Measurements from ENCODE around the gene NUDT7. TPM values are rescaled to one million over a fixed set of nuclear protein-coding genes. Genes with fewer than 3 reads are reported as not detected.

NUDT7 gene
- total and polyA plus RNA-seq, 11 donors, result 10.6 to 86.4 (median 31.0) TPM

DNA sequence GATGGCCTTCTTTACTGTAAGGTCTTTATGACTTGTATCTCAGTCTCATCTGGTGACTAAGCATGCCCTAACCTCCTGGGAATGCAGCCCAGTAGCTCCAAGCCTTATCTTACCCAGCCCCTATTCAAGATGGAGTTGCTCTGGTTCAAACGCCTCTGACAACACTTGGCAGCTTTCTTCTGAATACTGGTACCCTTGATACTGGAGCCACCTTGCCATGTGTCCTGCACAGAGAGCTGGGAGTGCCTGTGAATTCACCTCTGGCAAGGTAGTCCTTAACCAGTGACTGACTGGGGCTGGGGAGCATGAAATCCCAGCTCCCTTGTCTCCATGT lies 17.2 kb downstream of the NUDT7 start:
- H3K9me3 ChIP-seq, result peaks cover 0 to 3% (median 0%) of the 10 kb centered on the region in 12 donors
- no peak overlapping the region for H3K4me3 ChIP-seq
- no peak for ATAC-seq
- peaks cover 0 to 24% (median 0%) of the 10 kb centered on the region in 9 donors for H3K36me3 ChIP-seq
- no peak for DNase-seq
- no peaks in the 10 kb centered on the region for H3K4me1 ChIP-seq
- no peaks in the 10 kb centered on the region for H3K27me3 ChIP-seq
- intact Hi-C loops (cut with DNase I), result no loop called here
- H3K27ac ChIP-seq, result no peak overlapping the region
- 14 to 56% (median 47%) methylated on average over 1 of the region's 1 CpG for WGBS, 4 donors
- TF ChIP-seq, protein P1, sequence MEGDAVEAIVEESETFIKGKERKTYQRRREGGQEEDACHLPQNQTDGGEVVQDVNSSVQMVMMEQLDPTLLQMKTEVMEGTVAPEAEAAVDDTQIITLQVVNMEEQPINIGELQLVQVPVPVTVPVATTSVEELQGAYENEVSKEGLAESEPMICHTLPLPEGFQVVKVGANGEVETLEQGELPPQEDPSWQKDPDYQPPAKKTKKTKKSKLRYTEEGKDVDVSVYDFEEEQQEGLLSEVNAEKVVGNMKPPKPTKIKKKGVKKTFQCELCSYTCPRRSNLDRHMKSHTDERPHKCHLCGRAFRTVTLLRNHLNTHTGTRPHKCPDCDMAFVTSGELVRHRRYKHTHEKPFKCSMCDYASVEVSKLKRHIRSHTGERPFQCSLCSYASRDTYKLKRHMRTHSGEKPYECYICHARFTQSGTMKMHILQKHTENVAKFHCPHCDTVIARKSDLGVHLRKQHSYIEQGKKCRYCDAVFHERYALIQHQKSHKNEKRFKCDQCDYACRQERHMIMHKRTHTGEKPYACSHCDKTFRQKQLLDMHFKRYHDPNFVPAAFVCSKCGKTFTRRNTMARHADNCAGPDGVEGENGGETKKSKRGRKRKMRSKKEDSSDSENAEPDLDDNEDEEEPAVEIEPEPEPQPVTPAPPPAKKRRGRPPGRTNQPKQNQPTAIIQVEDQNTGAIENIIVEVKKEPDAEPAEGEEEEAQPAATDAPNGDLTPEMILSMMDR (IDR thresholded peaks at IDR 0.05), result no peak
- no peak for TF ChIP-seq POLR2A (IDR thresholded peaks at IDR 0.05)

DNA sequence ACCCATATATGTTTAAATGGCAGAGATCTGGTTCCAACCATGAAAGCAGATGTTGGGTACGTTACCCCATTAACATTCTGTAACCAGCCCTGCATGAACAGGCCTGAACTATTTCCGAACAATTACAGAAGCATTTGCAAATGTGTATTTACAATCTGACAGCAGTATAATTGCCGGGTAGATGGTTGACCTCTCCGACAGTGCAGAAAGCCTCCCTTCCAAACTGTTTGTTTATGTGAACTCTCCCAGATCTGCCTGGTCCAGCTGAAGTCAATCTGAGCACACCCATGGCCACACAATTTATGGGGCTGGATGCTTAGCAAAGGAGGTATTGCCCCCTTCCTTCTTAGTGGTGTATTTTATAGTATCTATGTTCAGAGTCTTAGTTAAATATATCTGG lies 21.8 kb downstream of the NUDT7 start:
- TF ChIP-seq, protein P1 (IDR thresholded peaks at IDR 0.05), result no peak
- TF ChIP-seq POLR2A (IDR thresholded peaks at IDR 0.05), result no peak
- 87 to 91% (median 90%) methylated on average over 4 of the region's 4 CpGs for WGBS, 4 donors

DNA sequence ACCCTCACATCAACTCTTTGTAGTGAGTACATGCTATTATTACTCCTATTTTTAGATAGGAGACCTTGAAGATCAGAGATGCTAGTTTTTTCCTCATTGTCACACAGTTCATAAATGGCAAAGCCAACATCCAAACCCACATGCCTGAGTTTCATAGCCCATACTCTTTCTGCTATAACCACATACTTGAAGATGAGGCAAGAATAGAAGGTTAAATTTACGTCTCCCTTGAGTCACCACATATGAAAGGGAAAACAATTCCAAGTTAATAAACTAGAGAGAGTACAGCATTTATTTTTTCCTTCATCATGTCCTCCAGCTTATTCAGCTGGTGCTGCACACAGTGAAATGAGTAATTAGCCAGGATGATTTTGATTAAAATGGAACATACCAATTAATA lies 23.7 kb downstream of the NUDT7 start:
- H3K4me1 ChIP-seq, result no peaks in the 10 kb centered on the region
- WGBS, 4 donors, result 75 to 87% (median 83%) methylated on average over 1 of the region's 1 CpG
- no peak for ATAC-seq
- no peak overlapping the region for H3K4me3 ChIP-seq
- no peaks in the 10 kb centered on the region for H3K27me3 ChIP-seq
- H3K27ac ChIP-seq, result no peak overlapping the region
- TF ChIP-seq POLR2A (IDR thresholded peaks at IDR 0.05), result no peak
- TF ChIP-seq, protein P1 (IDR thresholded peaks at IDR 0.05), result no peak
- DNase-seq, result no peak
- H3K9me3 ChIP-seq, result no peaks in the 10 kb centered on the region
- intact Hi-C loops (cut with DNase I), result no loop called here
- H3K36me3 ChIP-seq, result peaks cover 0 to 7% (median 0%) of the 10 kb centered on the region in 9 donors

More for the DNA sequence above, 21.8 kb downstream of the NUDT7 start:
- Histone ChIP-seq H3K36me3 (peaks cover 0 to 7% (median 0%) of the 10 kb centered on the region in 9 donors), H3K4me1 (no peaks in the 10 kb centered on the region), H3K9me3 (no peaks in the 10 kb centered on the region), H3K4me3 (no peak overlapping the region), H3K27ac (no peak overlapping the region), H3K27me3 (no peaks in the 10 kb centered on the region)
- ATAC-seq (no peak), DNase-seq (no peak)
- intact Hi-C loops (cut with DNase I), result no loop called here

DNA sequence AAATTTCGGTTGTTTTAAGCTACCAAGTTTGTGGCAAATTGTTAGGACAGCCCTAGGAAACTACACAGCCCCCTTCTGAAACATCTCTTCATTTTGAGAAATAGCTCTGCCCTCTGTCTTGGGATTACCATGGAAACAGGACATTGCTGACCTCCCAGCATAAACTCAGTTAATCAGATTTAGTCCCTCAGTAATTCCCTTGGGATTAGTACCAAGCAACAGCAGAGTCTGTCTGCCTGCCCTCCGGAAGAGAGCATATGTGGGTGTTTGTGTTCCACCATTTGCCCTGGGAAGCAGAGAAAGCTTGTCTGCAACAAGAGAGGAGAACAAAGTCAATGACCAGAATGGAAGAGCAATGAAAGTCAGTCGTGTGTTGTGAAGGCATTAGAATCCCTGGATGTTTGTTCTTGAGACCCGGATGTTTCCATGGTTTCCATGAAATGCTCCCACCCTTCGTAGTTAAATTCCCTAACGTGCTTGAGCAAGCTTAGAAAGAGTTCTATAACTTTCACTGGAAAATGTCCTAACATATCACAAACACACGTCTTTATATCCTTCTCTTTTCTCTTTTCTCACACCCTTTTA lies 26.2 kb downstream of the NUDT7 start:
- TF ChIP-seq, protein P1 (IDR thresholded peaks at IDR 0.05), result no peak
- no peak for TF ChIP-seq POLR2A (IDR thresholded peaks at IDR 0.05)
- no peaks in the 10 kb centered on the region for H3K36me3 ChIP-seq
- WGBS, 4 donors, result 67 to 78% (median 73%) methylated on average over 7 of the region's 7 CpGs
- no peaks in the 10 kb centered on the region for H3K27me3 ChIP-seq
- DNase-seq, result no peak
- H3K27ac ChIP-seq, result no peak overlapping the region
- intact Hi-C loops (cut with DNase I), result no loop called here
- ATAC-seq, result no peak
- no peaks in the 10 kb centered on the region for H3K9me3 ChIP-seq
- H3K4me1 ChIP-seq, result no peaks in the 10 kb centered on the region
- no peak overlapping the region for H3K4me3 ChIP-seq

Measured in heart left ventricle (tissue), 16 donors.